ENCODE measurements around the gene SLC25A52. TPM values are rescaled to one million over a fixed set of nuclear protein-coding genes. Genes with fewer than 3 reads are reported as not detected.
"Not testable (repeated sequence)": the region's sequence is repeated elsewhere in the genome, so short reads cannot be mapped to it uniquely, and the experiment has no call there.

The SLC25A52 gene
- total RNA-seq, 1 donor: not detected

- no peak for DNase-seq (ENCODE audit: low read depth)
- H3K4me3 ChIP-seq (ENCODE audit: low read depth, low read length): no peak overlapping the region
- no peak for TF ChIP-seq CTCF (IDR thresholded peaks at IDR 0.05; ENCODE audit: insufficient read depth, low read depth, low read length)
These were observed 13.2 kb upstream of the SLC25A52 start for GRCh38 chr18:31773774-31774476.

DNA sequence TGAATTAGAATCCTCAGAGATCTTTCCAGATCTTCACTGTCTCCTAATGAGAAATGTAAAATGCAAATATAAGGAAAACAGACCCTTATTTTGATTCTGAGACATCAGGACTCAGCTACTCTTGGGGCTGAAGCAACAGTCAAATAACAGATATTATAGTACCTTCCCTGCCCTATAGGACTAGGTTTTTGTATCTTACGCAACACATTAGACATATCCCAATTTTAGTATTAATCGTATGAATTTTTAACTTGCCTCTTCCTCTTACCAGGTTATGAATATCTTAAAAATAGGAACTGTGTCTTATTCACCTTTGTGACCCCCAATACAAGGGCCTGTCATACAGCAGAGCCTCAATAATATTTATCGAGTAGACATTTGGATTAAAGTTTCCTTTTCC, 12.0 kb upstream of the SLC25A52 start:
- no peak for DNase-seq (ENCODE audit: low read depth)
- no peak for TF ChIP-seq CTCF (IDR thresholded peaks at IDR 0.05; ENCODE audit: insufficient read depth, low read depth, low read length)
- no peak overlapping the region for H3K4me3 ChIP-seq (ENCODE audit: low read depth, low read length)

DNA sequence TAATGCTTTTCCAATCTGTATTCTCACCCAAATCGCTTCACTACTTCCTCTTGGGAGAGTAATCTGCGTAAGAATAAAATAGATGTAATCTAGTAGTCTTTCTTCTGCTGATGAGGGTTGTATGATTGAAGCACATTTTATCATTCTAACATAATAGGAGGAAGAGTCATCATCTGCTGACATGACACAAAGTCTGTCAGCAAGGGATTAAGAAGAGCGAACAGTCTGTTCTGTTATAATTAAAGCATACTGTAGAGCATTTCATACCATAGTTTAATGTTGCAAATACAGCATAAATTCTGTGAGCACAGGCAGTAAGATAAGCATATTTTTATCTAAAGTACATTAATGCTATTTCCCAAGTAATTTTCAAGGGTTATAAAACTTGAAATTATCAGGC, 10.4 kb downstream of the SLC25A52 start:
- DNase-seq (ENCODE audit: low read depth): no peak
- no peak overlapping the region for H3K4me3 ChIP-seq (ENCODE audit: low read depth, low read length)
- TF ChIP-seq CTCF (IDR thresholded peaks at IDR 0.05; ENCODE audit: insufficient read depth, low read depth, low read length): no peak

- no peak overlapping the region for H3K4me3 ChIP-seq (ENCODE audit: low read depth, low read length)
- TF ChIP-seq CTCF (IDR thresholded peaks at IDR 0.05; ENCODE audit: insufficient read depth, low read depth, low read length): no peak
- no peak for DNase-seq (ENCODE audit: low read depth)
These were observed 14.3 kb downstream of the SLC25A52 start for GRCh38 chr18:31746396-31746795.

DNA sequence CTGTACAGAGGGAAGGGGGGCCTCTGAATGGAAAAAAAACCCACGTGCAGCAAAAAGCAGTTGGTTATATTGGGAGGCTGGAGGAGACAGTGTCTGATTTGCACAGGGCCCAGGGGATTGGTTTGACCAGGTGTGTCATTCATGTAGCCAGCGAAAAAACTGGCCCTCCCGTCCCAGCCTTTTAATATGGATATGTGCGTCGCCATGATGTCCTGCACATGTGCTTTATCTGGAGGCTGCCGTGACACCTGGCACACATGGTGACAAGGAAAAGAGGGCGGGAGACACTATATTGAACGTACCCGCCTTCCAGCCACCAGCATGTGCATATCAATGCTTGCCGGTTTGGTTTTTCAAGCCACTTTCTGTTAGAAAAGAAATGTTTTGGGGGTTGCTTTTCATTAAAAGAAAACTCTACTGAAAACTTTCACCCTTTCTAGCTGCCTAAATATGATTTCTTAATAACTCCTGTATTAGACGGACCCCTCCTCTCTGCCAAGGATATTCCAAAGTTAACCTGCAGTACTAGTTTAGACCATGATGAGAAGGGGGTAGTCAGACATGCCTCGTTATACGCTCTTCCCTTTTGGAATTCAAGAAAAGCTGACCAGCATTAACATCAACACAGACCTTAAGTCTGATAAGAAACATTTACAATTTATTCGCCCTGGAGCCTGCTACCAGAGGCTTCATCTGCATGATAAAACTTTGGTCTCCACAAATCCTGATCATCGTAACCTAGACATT, 16.2 kb downstream of the SLC25A52 start:
- no peak for TF ChIP-seq CTCF (IDR thresholded peaks at IDR 0.05; ENCODE audit: insufficient read depth, low read depth, low read length)
- no peak for DNase-seq (ENCODE audit: low read depth)
- no peak overlapping the region for H3K4me3 ChIP-seq (ENCODE audit: low read depth, low read length)

GRCh38 chr18:31743600-31743999, 17.1 kb downstream of the SLC25A52 start:
- DNase-seq (ENCODE audit: low read depth); H3K4me3 ChIP-seq (ENCODE audit: low read depth, low read length): not testable (repeated sequence)

DNA sequence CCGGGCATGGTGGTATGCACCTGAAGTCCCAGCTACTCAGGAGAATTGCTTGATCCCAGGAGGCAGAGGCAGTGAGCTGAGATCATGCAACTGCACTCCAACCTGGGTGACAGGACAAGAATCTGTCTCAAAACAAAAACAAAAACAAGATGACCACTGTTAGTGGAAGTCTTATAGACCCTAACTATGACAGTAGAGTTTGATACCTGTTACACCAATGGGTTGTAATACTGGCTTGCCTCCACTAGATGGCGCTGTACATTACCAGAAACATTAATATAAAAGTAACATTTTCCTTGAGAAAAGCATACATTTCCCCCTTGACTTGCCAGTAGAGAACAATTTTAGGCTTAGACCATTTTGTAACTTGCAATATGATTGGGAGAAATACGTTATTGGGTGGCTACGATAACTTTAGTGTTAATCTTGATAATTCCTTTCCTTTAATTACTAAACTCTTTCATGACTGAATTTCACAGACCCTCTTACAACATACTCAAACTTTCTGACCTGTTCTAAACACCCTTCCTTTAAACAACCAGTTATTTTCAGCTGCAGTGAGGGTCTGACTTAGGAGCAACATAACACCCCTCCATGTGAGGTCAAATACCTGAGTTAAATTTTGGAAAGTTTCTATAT, 19.5 kb downstream of the SLC25A52 start:
- TF ChIP-seq CTCF (IDR thresholded peaks at IDR 0.05; ENCODE audit: insufficient read depth, low read depth, low read length): peak; percentile 77
- peak; percentile 46 for DNase-seq (ENCODE audit: low read depth)
- no peak overlapping the region for H3K4me3 ChIP-seq (ENCODE audit: low read depth, low read length)
